Epithelial cell of esophagus (primary cell): ENCODE results near the gene SNX24.

Experiments used
- DNase-seq: peaks from one replicate; pipeline ENCODE4 v3.0.0; 2010; ENCODE audit warnings: low read depth
- H3K4me3 ChIP-seq: 2 replicates; pipeline ENCODE4 v1.5.1; 2011; ENCODE audit warnings: mild to moderate bottlenecking, low read length, control low read depth
- TF ChIP-seq, protein P1 (sequence below): IDR thresholded peaks from 2 replicates; pipeline ENCODE4 v1.5.1; 2011; ENCODE audit warnings: low read depth, mild to moderate bottlenecking, low read length, control low read depth, inconsistent platforms; ENCODE audit not compliant: insufficient read depth; ENCODE audit errors: missing control alignments

Gene SNX24

DNA sequence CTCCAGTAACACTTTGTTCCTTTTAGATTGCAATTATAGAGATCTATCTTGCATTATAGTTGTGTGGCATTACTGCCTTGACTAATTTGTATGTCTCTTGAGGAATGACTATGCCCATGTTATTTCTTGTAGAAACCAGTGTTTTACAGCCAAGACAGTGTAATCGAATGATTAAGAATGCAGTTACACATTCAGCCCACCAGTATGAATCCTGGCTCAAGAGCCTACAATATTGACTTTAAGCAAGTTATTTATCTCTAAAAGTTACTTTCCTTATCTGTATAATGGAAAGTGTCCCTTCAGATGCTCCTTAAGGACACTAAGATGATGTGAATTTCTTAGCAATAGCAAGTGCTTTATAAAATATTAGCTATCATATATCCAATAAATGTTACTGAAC is 9.7 kb upstream of the SNX24 start:
- DNase-seq, result no peak
- H3K4me3 ChIP-seq, result no peak overlapping the region
- TF ChIP-seq, protein P1, sequence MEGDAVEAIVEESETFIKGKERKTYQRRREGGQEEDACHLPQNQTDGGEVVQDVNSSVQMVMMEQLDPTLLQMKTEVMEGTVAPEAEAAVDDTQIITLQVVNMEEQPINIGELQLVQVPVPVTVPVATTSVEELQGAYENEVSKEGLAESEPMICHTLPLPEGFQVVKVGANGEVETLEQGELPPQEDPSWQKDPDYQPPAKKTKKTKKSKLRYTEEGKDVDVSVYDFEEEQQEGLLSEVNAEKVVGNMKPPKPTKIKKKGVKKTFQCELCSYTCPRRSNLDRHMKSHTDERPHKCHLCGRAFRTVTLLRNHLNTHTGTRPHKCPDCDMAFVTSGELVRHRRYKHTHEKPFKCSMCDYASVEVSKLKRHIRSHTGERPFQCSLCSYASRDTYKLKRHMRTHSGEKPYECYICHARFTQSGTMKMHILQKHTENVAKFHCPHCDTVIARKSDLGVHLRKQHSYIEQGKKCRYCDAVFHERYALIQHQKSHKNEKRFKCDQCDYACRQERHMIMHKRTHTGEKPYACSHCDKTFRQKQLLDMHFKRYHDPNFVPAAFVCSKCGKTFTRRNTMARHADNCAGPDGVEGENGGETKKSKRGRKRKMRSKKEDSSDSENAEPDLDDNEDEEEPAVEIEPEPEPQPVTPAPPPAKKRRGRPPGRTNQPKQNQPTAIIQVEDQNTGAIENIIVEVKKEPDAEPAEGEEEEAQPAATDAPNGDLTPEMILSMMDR, result no peak

- DNase-seq, result no peak
- no peak overlapping the region for H3K4me3 ChIP-seq
- TF ChIP-seq, protein P1, result no peak
Observed at GRCh38 chr5:122836947-122837346, 8.5 kb upstream of the SNX24 start.

GRCh38 chr5:122839731-122840130 is 5.7 kb upstream of the SNX24 start:
- TF ChIP-seq, protein P1, result no peak
- no peak overlapping the region for H3K4me3 ChIP-seq
- DNase-seq, result no peak

DNA sequence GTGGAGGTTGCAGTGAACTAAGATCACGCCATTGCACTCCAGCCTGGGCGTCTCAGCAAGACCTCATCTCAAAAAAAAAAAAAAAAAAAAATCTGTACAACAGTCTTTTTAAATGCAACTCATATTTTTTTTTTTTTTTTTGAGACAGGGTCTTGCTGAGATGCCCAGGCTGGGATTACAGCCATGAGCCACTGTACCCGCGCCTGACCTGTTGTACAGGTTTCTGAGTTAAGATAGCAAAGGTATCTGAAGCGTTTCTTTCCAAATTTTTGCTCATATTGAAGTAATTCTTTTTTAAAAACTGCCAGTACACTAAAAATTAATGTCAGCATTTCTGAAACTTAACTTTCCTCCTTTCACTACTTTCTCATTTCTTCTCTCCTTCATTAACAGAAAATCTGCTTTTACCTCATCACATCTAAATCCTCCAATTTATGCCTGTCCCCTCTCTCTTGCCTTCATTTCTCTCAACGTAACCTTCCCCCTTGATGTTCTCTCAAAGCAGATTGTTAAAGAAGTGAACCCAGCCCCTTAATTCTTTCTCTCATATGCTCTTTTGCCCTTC is 3.3 kb upstream of the SNX24 start:
- TF ChIP-seq, protein P1, result no peak
- no peak overlapping the region for H3K4me3 ChIP-seq
- no peak for DNase-seq

DNA sequence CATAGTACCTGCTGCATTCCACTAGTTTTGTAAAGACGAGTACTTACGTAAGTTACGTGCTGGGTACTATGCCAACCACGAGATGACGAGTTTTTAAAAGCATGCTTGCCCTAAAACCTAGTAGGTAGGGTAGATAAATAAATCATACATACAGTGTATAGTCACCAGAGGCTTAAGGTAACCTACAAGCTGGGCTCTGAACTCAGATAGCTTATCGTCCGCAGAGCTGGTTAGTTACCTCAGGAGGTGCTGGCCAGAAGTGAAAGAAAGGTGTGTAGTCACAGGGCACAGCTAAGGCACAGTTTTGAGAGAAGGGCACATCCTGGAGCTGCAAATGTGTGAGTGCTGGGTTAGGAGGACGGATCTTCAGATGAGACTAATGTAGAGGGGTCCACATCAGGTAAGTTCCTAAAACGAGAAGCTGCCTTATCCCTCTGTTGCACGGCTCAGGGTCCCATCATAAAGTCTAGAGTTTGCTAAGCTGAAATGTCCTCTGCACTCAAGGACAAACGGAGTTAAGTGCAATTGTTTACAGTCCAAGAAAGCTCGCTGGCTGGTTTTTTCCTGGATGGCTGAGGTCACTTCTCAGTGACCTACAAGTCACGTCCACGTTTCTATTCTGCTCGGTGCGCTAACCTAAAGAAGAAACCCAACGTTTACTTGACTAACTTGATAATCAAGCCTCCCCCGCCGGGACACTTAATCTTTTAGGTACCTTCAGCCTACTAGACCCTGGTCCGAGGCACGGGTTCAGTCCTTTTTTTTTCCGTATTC is 1.1 kb upstream of the SNX24 start:
- H3K4me3 ChIP-seq, result peak overlapping the region; percentile 59
- TF ChIP-seq, protein P1, result no peak
- DNase-seq, result no peak

DNA sequence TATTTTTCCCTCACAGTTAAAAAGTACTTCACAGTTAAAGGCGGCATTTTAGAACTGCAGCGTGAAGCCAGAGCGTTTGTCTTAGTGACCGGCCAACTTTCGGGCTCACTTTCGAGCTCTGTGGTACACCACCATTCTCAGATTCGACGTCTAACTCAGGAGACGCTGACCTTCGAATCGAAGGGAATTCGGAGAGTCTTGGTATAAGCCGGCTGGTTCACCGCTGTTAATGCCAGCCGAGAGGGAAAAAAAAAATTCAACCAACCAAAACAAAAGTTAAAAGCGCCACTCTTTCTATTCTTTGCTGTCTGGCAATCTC is 544 bp upstream of the SNX24 start:
- H3K4me3 ChIP-seq, result peak overlapping the region; percentile 59
- no peak for DNase-seq
- TF ChIP-seq, protein P1, result no peak
